Activated T-cell treated with anti-CD3 and anti-CD28 coated beads, Interleukin-2, amount 50 U/mL, for 4 hours (primary cell): Measurements from ENCODE around the gene BSDC1. TPM values are rescaled to one million over a fixed set of nuclear protein-coding genes. Genes with fewer than 3 reads are reported as not detected.

ENCODE experiments used
- ATAC-seq, 2 donors: fragments of 200-7000 bp; cut with Tn5 transposase; one replicate each; pipeline ENCODE4 v1.10.0; 2021
- DNase-seq: peaks from one replicate; pipeline ENCODE4 v3.0.0-alpha.2; 2020
- H3K27me3 Mint-ChIP-seq: one replicate; pipeline ENCODE4 v1.8.0; 2021; ENCODE audit warnings: low read depth, mixed read lengths
- H3K36me3 Mint-ChIP-seq: one replicate; pipeline ENCODE4 v1.8.0; 2022; ENCODE audit warnings: mixed read lengths; ENCODE audit not compliant: insufficient read depth
- H3K4me1 Mint-ChIP-seq: one replicate; pipeline ENCODE4 v1.8.0; 2021; ENCODE audit warnings: low read depth, mixed read lengths
- H3K4me3 Mint-ChIP-seq: one replicate; pipeline ENCODE4 v1.8.0; 2021; ENCODE audit warnings: mild to moderate bottlenecking, moderate library complexity, mixed read lengths
- H3K9me3 Mint-ChIP-seq: one replicate; pipeline ENCODE4 v1.8.0; 2021; ENCODE audit warnings: mixed read lengths
- total RNA-seq, 3 donors: library from RNA; stranded (reverse); gene quantifications; one replicate each; pipeline ENCODE4 v1.2.1, GENCODE V29; 2021

The BSDC1 gene
- total RNA-seq, 3 donors from 2014 or later = 42.2 to 56.8 (median 46.6) TPM

- no peaks in the 10 kb centered on the region for H3K27me3 Mint-ChIP-seq
- ATAC-seq = no peak
- no peak overlapping the region for H3K4me3 Mint-ChIP-seq
- no peaks in the 10 kb centered on the region for H3K4me1 Mint-ChIP-seq
- H3K36me3 Mint-ChIP-seq = peaks cover 27% of the 10 kb centered on the region
- H3K9me3 Mint-ChIP-seq = no peaks in the 10 kb centered on the region
- DNase-seq = no peak
Measured at GRCh38 chr1:32380057-32380456, 14.2 kb downstream of the BSDC1 start.

GRCh38 chr1:32377541-32378220 is 16.6 kb downstream of the BSDC1 start:
- no peak for ATAC-seq
- no peak for DNase-seq
- H3K36me3 Mint-ChIP-seq = peaks cover 36% of the 10 kb centered on the region

GRCh38 chr1:32376199-32376598 is 18.0 kb downstream of the BSDC1 start:
- ATAC-seq = no peak
- Mint-ChIP-seq H3K9me3 (no peaks in the 10 kb centered on the region), H3K36me3 (peaks cover 42% of the 10 kb centered on the region), H3K4me3 (no peak overlapping the region), H3K4me1 (peaks cover 18% of the 10 kb centered on the region), H3K27me3 (no peaks in the 10 kb centered on the region)
- no peak for DNase-seq

More at GRCh38 chr1:32377541-32378220, 16.6 kb downstream of the BSDC1 start:
- H3K27me3 Mint-ChIP-seq = no peaks in the 10 kb centered on the region
- H3K4me1 Mint-ChIP-seq = peaks cover 6% of the 10 kb centered on the region
- no peak overlapping the region for H3K4me3 Mint-ChIP-seq
- no peaks in the 10 kb centered on the region for H3K9me3 Mint-ChIP-seq

- Mint-ChIP-seq H3K4me1 (peaks cover 19% of the 10 kb centered on the region), H3K27me3 (no peaks in the 10 kb centered on the region), H3K36me3 (peaks cover 32% of the 10 kb centered on the region), H3K4me3 (no peak overlapping the region), H3K9me3 (no peaks in the 10 kb centered on the region)
- DNase-seq = no peak
- no peak for ATAC-seq
Measured at GRCh38 chr1:32373996-32374592, 20.1 kb downstream of the BSDC1 start.

- DNase-seq = peak; percentile 31
- peaks cover 19% of the 10 kb centered on the region for H3K4me1 Mint-ChIP-seq
- H3K36me3 Mint-ChIP-seq = peaks cover 32% of the 10 kb centered on the region
- H3K27me3 Mint-ChIP-seq = no peaks in the 10 kb centered on the region
- peak; percentile 65 to 83 for ATAC-seq
- no peaks in the 10 kb centered on the region for H3K9me3 Mint-ChIP-seq
- no peak overlapping the region for H3K4me3 Mint-ChIP-seq
Measured at GRCh38 chr1:32372149-32372756, 22.0 kb downstream of the BSDC1 start.

GRCh38 chr1:32367912-32368635 is 26.2 kb downstream of the BSDC1 start:
- Mint-ChIP-seq H3K4me3 (no peak overlapping the region), H3K36me3 (peaks cover 27% of the 10 kb centered on the region), H3K27me3 (no peaks in the 10 kb centered on the region), H3K9me3 (no peaks in the 10 kb centered on the region), H3K4me1 (peaks cover 17% of the 10 kb centered on the region)
- ATAC-seq (no peak), DNase-seq (no peak)

GRCh38 chr1:32365445-32365844 is 28.8 kb downstream of the BSDC1 start:
- peaks cover 20% of the 10 kb centered on the region for H3K36me3 Mint-ChIP-seq
- H3K9me3 Mint-ChIP-seq = no peaks in the 10 kb centered on the region
- ATAC-seq (no peak), DNase-seq (no peak)
- peaks cover 12% of the 10 kb centered on the region for H3K4me1 Mint-ChIP-seq
- no peak overlapping the region for H3K4me3 Mint-ChIP-seq
- peaks cover 4% of the 10 kb centered on the region for H3K27me3 Mint-ChIP-seq

- Mint-ChIP-seq H3K36me3 (peaks cover 20% of the 10 kb centered on the region), H3K27me3 (peaks cover 4% of the 10 kb centered on the region)
Measured at GRCh38 chr1:32364836-32365235, 29.4 kb downstream of the BSDC1 start.

GRCh38 chr1:32363713-32364112 is 30.5 kb downstream of the BSDC1 start:
- H3K9me3 Mint-ChIP-seq = no peaks in the 10 kb centered on the region
- H3K4me1 Mint-ChIP-seq = peaks cover 19% of the 10 kb centered on the region
- no peak for DNase-seq
- peaks cover 14% of the 10 kb centered on the region for H3K36me3 Mint-ChIP-seq
- peaks cover 4% of the 10 kb centered on the region for H3K27me3 Mint-ChIP-seq
- H3K4me3 Mint-ChIP-seq = no peak overlapping the region
- no peak for ATAC-seq

More at GRCh38 chr1:32364836-32365235, 29.4 kb downstream of the BSDC1 start:
- no peak overlapping the region for H3K4me3 Mint-ChIP-seq
- H3K9me3 Mint-ChIP-seq = no peaks in the 10 kb centered on the region
- no peak for DNase-seq
- ATAC-seq = no peak
- H3K4me1 Mint-ChIP-seq = peaks cover 15% of the 10 kb centered on the region

- peaks cover 13% of the 10 kb centered on the region for H3K36me3 Mint-ChIP-seq
- H3K27me3 Mint-ChIP-seq = peaks cover 4% of the 10 kb centered on the region
- H3K4me1 Mint-ChIP-seq = peaks cover 19% of the 10 kb centered on the region
- no peak for ATAC-seq
- DNase-seq = no peak
- H3K4me3 Mint-ChIP-seq = no peak within 1 kb of the TSS
- no peaks in the 10 kb centered on the region for H3K9me3 Mint-ChIP-seq
Measured at GRCh38 chr1:32362474-32363313, 31.5 kb downstream of the BSDC1 start, which contains the start of the genes FAM229A and TSSK3. Gene FAM229A (minus strand): TSS chr1:32362485. CDS start chr1:32362091, 394 bp downstream. Gene TSSK3 (plus strand): TSS chr1:32362539. CDS start chr1:32362702, 163 bp downstream.

- Mint-ChIP-seq H3K9me3 (no peaks in the 10 kb centered on the region), H3K4me1 (peaks cover 19% of the 10 kb centered on the region), H3K4me3 (no peak overlapping the region), H3K36me3 (peaks cover 9% of the 10 kb centered on the region), H3K27me3 (peaks cover 4% of the 10 kb centered on the region)
- DNase-seq (peak; percentile 26), ATAC-seq (peak; percentile 60 to 65)
Measured at GRCh38 chr1:32361674-32362473, 32.4 kb downstream of the BSDC1 start.

- H3K9me3 Mint-ChIP-seq = no peaks in the 10 kb centered on the region
- peaks cover 9% of the 10 kb centered on the region for H3K36me3 Mint-ChIP-seq
- H3K4me3 Mint-ChIP-seq = no peak overlapping the region
- H3K27me3 Mint-ChIP-seq = peaks cover 4% of the 10 kb centered on the region
- ATAC-seq (no peak), DNase-seq (no peak)
- H3K4me1 Mint-ChIP-seq = peaks cover 19% of the 10 kb centered on the region
Measured at GRCh38 chr1:32361308-32361673, 33.0 kb downstream of the BSDC1 start.

- ATAC-seq (no peak), DNase-seq (no peak)
- Mint-ChIP-seq H3K4me3 (no peak overlapping the region), H3K4me1 (peaks cover 25% of the 10 kb centered on the region), H3K27me3 (peaks cover 4% of the 10 kb centered on the region), H3K9me3 (no peaks in the 10 kb centered on the region), H3K36me3 (peaks cover 6% of the 10 kb centered on the region)
Measured at GRCh38 chr1:32358435-32358834, 35.8 kb downstream of the BSDC1 start.
